CD4-positive, alpha-beta memory T cell (primary cell): ENCODE measurements around the gene IL10RB. TPM values are rescaled to one million over a fixed set of nuclear protein-coding genes. Genes with fewer than 3 reads are reported as not detected.

Experiments used
- CTCF ChIA-PET: fragments of 350-600 bp; sonication (Branson Sonifier 250); formaldehyde crosslinking; loops from one replicate; lab custom pipeline; 2021; ENCODE audit warnings: inconsistent platforms; ENCODE audit not compliant: partially characterized antibody; lab: Charles Lee
- POLR2A ChIA-PET: fragments of 350-600 bp; sonication (Branson Sonifier 250); formaldehyde crosslinking; loops from one replicate; lab custom pipeline; 2021; ENCODE audit not compliant: partially characterized antibody; lab: Charles Lee
- DNase-seq, 5 donors: peaks; one replicate each; pipeline versions ENCODE4 v3.0.0 to v3.0.0-alpha.2; 2020 to 2022; ENCODE audit warnings: mixed read lengths in 1 of 5
- H3K27ac ChIP-seq: one replicate; pipeline ENCODE4 v1.7.0; 2013; ENCODE audit warnings: low read depth, low read length
- H3K27me3 ChIP-seq: 2 replicates; pipeline ENCODE4 v1.7.0; 2013; ENCODE audit warnings: mild to moderate bottlenecking, low read length, moderate library complexity; ENCODE audit not compliant: insufficient read depth
- H3K36me3 ChIP-seq: 2 replicates; pipeline ENCODE4 v1.7.0; 2013; ENCODE audit warnings: mild to moderate bottlenecking, low read length, moderate library complexity; ENCODE audit not compliant: insufficient read depth
- H3K4me1 ChIP-seq: 2 replicates; pipeline ENCODE4 v1.7.0; 2013; ENCODE audit warnings: mild to moderate bottlenecking, low read length, moderate library complexity; ENCODE audit not compliant: insufficient read depth
- H3K4me3 ChIP-seq, 2 donors: one replicate each; pipeline ENCODE4 v1.7.0; 2013; ENCODE audit warnings: low read length in 2 of 2, mild to moderate bottlenecking in 1 of 2
- H3K9me3 ChIP-seq, 2 donors: one replicate each; pipeline ENCODE4 v1.7.0; 2013; ENCODE audit warnings: low read length in 2 of 2, control low read depth in 1 of 2; ENCODE audit not compliant: control insufficient read depth in 1 of 2
- H3K27ac Mint-ChIP-seq, 7 donors: one replicate each; pipeline ENCODE4 v1.8.0; 2020 to 2021; ENCODE audit warnings: mixed read lengths in 7 of 7, mild to moderate bottlenecking in 6 of 7, inconsistent platforms in 3 of 7, moderate library complexity in 3 of 7
- H3K27me3 Mint-ChIP-seq, 2 donors: one replicate each; pipeline ENCODE4 v1.8.0; 2020 to 2021; ENCODE audit warnings: mixed read lengths in 2 of 2
- H3K36me3 Mint-ChIP-seq, 2 donors: one replicate each; pipeline ENCODE4 v1.8.0; 2020 to 2021; ENCODE audit warnings: mixed read lengths in 2 of 2, inconsistent platforms in 1 of 2, mild to moderate bottlenecking in 1 of 2
- H3K4me1 Mint-ChIP-seq, 4 donors: one replicate each; pipeline ENCODE4 v1.8.0; 2020 to 2021; ENCODE audit warnings: mixed read lengths in 4 of 4, mild to moderate bottlenecking in 1 of 4
- H3K4me3 Mint-ChIP-seq, 8 donors: one replicate each; pipeline ENCODE4 v1.8.0; 2020 to 2021; ENCODE audit warnings: mixed read lengths in 8 of 8, mild to moderate bottlenecking in 7 of 8, moderate library complexity in 6 of 8, inconsistent platforms in 3 of 8
- H3K9me3 Mint-ChIP-seq, 8 donors: one replicate each; pipeline ENCODE4 v1.8.0; 2020 to 2021; ENCODE audit warnings: mixed read lengths in 8 of 8, mild to moderate bottlenecking in 5 of 8, inconsistent platforms in 3 of 8, moderate library complexity in 1 of 8
- intact Hi-C: fragments of 100-400 bp; cut with micrococcal nuclease; formaldehyde crosslinking; loops from one replicate; pipeline ENCODE4 v1.15.1; 2023
- polyA plus RNA-seq, 2 donors: library from polyadenylated mRNA; unstranded; fragments of 300-500 nt; fragmentation: Illumina TruSeq; gene quantifications; one replicate each; pipeline ENCODE4 v1.2.3, GENCODE V29; 2021
- total RNA-seq, 2 experiments: library from RNA; stranded (reverse); gene quantifications; one replicate each; pipeline ENCODE4 v1.2.3, GENCODE V29; 2021

Gene IL10RB
- total and polyA plus RNA-seq, 4 experiments from 2014 or later: 30.6 to 61.8 (median 44.8) TPM

DNA sequence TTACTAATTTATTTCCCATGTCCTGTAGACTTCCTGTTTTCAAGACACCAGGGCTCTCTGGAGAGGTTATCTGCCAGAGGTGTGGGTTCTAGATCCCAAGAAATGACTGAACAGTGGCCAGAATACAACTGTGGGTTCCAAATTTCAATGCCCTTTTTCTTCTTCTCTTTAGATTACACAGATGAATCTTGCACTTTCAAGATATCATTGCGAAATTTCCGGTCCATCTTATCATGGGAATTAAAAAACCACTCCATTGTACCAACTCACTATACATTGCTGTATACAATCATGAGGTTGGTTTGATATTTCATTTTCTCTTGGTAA, 21.4 kb upstream of the IL10RB start:
- ChIA-PET POLR2A (interaction anchor here (1.0 to 2.0 kb wide), 4 partner anchors 10 to 34 kb away, joined by 3 to 7 read pairs (median 4); no protein-coding TSS in a partner anchor), CTCF (interaction anchor here (0.9 to 3.7 kb wide), 7 partner anchors 12 to 201 kb away, joined by 3 to 15 read pairs (median 4); partner anchors contain the start of gene IFNAR2)
- H3K4me1 Mint-ChIP-seq: peaks cover 64 to 91% (median 77%) of the 10 kb centered on the region in 4 donors
- intact Hi-C loops: loop anchor here (2.0 kb wide), 2 partner anchors 14 to 16 kb away; no protein-coding TSS in a partner anchor
- Histone ChIP-seq H3K4me1 (peaks cover 94% of the 10 kb centered on the region), H3K27me3 (no peaks in the 10 kb centered on the region), H3K27ac (peak overlapping the region; percentile 16), H3K9me3 (no peaks in the 10 kb centered on the region), H3K36me3 (peaks cover 36% of the 10 kb centered on the region), H3K4me3 (peak overlapping the region in 1 of 2 donors; percentile 10)
- H3K27ac Mint-ChIP-seq: peak overlapping the region; percentile 87 to 96 (median 94)
- peaks cover 62 to 74% of the 10 kb centered on the region in 2 donors for H3K36me3 Mint-ChIP-seq
- H3K27me3 Mint-ChIP-seq: no peaks in the 10 kb centered on the region
- no peak for DNase-seq
- H3K9me3 Mint-ChIP-seq: no peaks in the 10 kb centered on the region
- H3K4me3 Mint-ChIP-seq: peak overlapping the region in 7 of 8 donors; percentile 51 to 89 (median 78)

- H3K27me3 ChIP-seq: no peaks in the 10 kb centered on the region
- no peak for DNase-seq
- POLR2A ChIA-PET: interaction anchor here (0.6 to 2.0 kb wide), 8 partner anchors 11 to 35 kb away, joined by 3 to 7 read pairs (median 4); no protein-coding TSS in a partner anchor
- no peak overlapping the region for H3K4me3 ChIP-seq
- Mint-ChIP-seq H3K4me3 (peak overlapping the region in 6 of 8 donors; percentile 44 to 89 (median 81)), H3K4me1 (peaks cover 60 to 86% (median 74%) of the 10 kb centered on the region in 4 donors), H3K36me3 (peaks cover 68 to 80% of the 10 kb centered on the region in 2 donors), H3K27ac (peak overlapping the region; percentile 87 to 96 (median 94)), H3K9me3 (no peaks in the 10 kb centered on the region), H3K27me3 (no peaks in the 10 kb centered on the region)
- peaks cover 90% of the 10 kb centered on the region for H3K4me1 ChIP-seq
- H3K9me3 ChIP-seq: no peaks in the 10 kb centered on the region
- CTCF ChIA-PET: interaction anchor here (0.9 to 3.7 kb wide), 6 partner anchors 12 to 200 kb away, joined by 3 to 15 read pairs (median 4); no protein-coding TSS in a partner anchor
- intact Hi-C loops: loop anchor here (2.0 kb wide), 2 partner anchors 15 kb away; no protein-coding TSS in a partner anchor
- peaks cover 36% of the 10 kb centered on the region for H3K36me3 ChIP-seq
- H3K27ac ChIP-seq: peak overlapping the region; percentile 16
Observed at GRCh38 chr21:33245289-33245918, 20.8 kb upstream of the IL10RB start.

DNA sequence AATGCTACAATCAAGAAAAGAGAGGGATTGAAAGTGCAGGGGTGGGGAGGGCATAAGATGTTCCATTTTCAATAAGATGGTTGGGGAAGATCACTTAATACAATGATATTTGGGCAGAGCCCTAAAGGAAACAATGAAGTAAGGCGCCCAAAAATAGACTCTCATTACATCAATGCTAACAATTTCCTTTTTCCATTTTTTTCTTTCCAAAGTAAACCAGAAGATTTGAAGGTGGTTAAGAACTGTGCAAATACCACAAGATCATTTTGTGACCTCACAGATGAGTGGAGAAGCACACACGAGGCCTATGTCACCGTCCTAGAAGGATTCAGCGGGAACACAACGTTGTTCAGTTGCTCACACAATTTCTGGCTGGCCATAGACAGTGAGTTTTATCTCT, 19.7 kb upstream of the IL10RB start:
- ChIA-PET CTCF (interaction anchor here (0.7 to 2.1 kb wide), 3 partner anchors 9 to 13 kb away, joined by 4 to 5 read pairs (median 4); no protein-coding TSS in a partner anchor), POLR2A (interaction anchor here (0.9 to 1.5 kb wide), 5 partner anchors 13 to 115 kb away, joined by 3 to 7 read pairs (median 5); partner anchors contain the start of genes IFNAR1 and IL10RB)
- Mint-ChIP-seq H3K27me3 (no peaks in the 10 kb centered on the region), H3K36me3 (peaks cover 79 to 91% of the 10 kb centered on the region in 2 donors), H3K9me3 (peaks cover 0 to 1% (median 0%) of the 10 kb centered on the region in 8 donors), H3K27ac (peak overlapping the region; percentile 70 to 94 (median 86)), H3K4me3 (peak overlapping the region in 6 of 8 donors; percentile 8 to 60 (median 32)), H3K4me1 (peaks cover 54 to 82% (median 74%) of the 10 kb centered on the region in 4 donors)
- H3K4me3 ChIP-seq: no peak overlapping the region
- intact Hi-C loops: no loop called here
- no peak overlapping the region for H3K27ac ChIP-seq
- peaks cover 79% of the 10 kb centered on the region for H3K4me1 ChIP-seq
- H3K27me3 ChIP-seq: no peaks in the 10 kb centered on the region
- H3K36me3 ChIP-seq: peaks cover 46% of the 10 kb centered on the region
- no peaks in the 10 kb centered on the region for H3K9me3 ChIP-seq
- DNase-seq: no peak

DNA sequence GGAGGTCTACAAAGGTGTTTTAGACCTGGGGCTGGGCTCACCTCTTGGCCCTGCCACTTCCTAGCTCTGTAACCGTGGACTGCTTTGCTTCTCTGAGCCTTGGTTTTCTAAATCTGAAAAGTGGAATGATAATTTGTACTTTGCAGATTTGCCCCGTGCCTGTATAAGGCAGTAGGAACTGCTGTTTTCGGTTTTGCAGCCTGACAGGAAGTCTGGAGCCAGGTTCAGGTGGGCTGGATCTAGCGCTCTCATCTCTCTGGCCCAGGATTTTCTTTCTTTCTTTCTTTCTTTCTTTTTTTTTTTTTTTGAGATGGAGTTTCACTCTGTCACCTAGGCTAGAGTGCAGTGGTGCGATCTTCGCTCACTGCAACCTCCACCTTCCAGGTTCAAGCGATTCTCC, 19.2 kb upstream of the IL10RB start:
- CTCF ChIA-PET: interaction anchor here (0.8 to 2.1 kb wide), 2 partner anchors 9 to 14 kb away, joined by 4 to 5 read pairs; no protein-coding TSS in a partner anchor
- Histone ChIP-seq H3K36me3 (peaks cover 50% of the 10 kb centered on the region), H3K4me3 (no peak overlapping the region), H3K4me1 (peaks cover 74% of the 10 kb centered on the region), H3K27ac (no peak overlapping the region), H3K9me3 (no peaks in the 10 kb centered on the region), H3K27me3 (no peaks in the 10 kb centered on the region)
- POLR2A ChIA-PET: interaction anchor here (0.8 to 1.5 kb wide), 7 partner anchors 8 to 115 kb away, joined by 3 to 7 read pairs (median 4); partner anchors contain the start of genes IFNAR1 and IL10RB
- Mint-ChIP-seq H3K9me3 (peaks cover 0 to 1% (median 0%) of the 10 kb centered on the region in 8 donors), H3K36me3 (peaks cover 79 to 92% of the 10 kb centered on the region in 2 donors), H3K4me1 (peaks cover 50 to 78% (median 70%) of the 10 kb centered on the region in 4 donors), H3K27ac (peak overlapping the region in 6 of 7 donors; percentile 70 to 94 (median 88)), H3K27me3 (no peaks in the 10 kb centered on the region), H3K4me3 (peak overlapping the region in 6 of 8 donors; percentile 15 to 60 (median 48))
- DNase-seq: no peak
- intact Hi-C loops: no loop called here

DNA sequence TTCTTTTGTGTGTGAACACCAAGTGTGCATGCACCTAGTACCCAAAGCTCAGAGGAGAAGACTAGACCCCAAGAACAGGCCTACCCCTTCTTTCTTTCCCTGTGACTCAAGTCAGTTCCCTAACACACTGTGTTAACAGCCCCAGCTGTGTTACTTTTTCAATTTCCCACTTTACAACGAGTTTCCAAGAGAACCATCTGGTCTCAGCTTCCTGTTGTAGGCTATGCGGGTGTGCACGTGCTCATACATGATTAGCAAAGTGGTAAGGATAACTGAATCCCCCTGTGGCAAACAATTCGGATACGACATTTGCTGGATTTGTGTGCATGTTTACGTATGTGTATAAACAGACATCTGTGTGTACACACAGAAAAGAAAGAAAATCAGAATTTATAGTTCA, 18.6 kb upstream of the IL10RB start:
- Mint-ChIP-seq H3K36me3 (peaks cover 82 to 95% of the 10 kb centered on the region in 2 donors), H3K9me3 (peaks cover 0 to 1% (median 0%) of the 10 kb centered on the region in 8 donors), H3K4me3 (peak overlapping the region in 3 of 8 donors; percentile 5 to 63 (median 44)), H3K27me3 (no peaks in the 10 kb centered on the region), H3K4me1 (peaks cover 47 to 78% (median 68%) of the 10 kb centered on the region in 4 donors), H3K27ac (peak overlapping the region; percentile 84 to 94 (median 88))
- ChIA-PET POLR2A (interaction anchor here (0.8 to 1.5 kb wide), 6 partner anchors 8 to 114 kb away, joined by 3 to 7 read pairs (median 4); partner anchors contain the start of genes IFNAR1 and IL10RB), CTCF (interaction anchor here (2.1 kb wide), 1 partner anchor 14 kb away, joined by 4 read pairs; no protein-coding TSS in a partner anchor)
- Histone ChIP-seq H3K27ac (peak overlapping the region; percentile 7), H3K27me3 (no peaks in the 10 kb centered on the region), H3K9me3 (no peaks in the 10 kb centered on the region), H3K36me3 (peaks cover 57% of the 10 kb centered on the region), H3K4me1 (peaks cover 70% of the 10 kb centered on the region), H3K4me3 (no peak overlapping the region)
- no peak for DNase-seq
- intact Hi-C loops: no loop called here

DNA sequence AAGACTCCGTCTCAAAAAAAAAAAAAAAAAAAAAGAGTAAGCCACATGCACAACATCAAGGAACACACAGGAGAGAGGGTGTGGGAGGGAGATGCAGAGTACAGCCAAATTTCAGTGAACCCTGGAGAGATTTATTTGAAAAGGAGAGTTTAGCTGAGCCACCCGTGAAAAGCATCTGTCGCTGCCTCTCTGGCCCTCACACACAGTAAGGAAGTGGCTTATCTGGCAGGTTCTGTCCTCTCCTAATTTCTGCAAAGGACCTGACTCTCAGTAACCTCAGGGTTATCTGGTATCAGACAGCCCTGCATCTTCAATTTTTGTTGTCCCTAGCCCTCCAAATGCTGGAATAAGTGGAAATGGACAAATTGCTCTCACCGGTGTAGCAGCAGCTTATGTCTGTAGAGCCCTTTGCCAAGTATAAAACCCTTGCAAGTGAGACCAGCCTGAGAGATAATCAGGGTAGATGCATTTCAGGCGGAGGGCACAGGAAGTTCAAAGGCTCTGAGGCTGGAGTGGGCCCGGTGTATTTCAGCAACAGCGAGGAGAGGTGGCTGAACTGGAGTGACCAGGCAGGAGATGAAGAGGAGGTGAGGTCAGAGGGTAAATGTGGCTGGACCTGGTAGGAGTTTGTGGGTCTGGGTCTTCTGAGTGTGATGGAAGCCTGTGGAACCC, 16.7 kb upstream of the IL10RB start:
- Mint-ChIP-seq H3K9me3 (peaks cover 0 to 1% (median 0%) of the 10 kb centered on the region in 8 donors), H3K4me3 (peak overlapping the region in 5 of 8 donors; percentile 8 to 28 (median 20)), H3K36me3 (peaks cover 82 to 99% of the 10 kb centered on the region in 2 donors), H3K27ac (peak overlapping the region; percentile 62 to 94 (median 89)), H3K27me3 (no peaks in the 10 kb centered on the region), H3K4me1 (peaks cover 38 to 72% (median 63%) of the 10 kb centered on the region in 4 donors)
- Histone ChIP-seq H3K27me3 (no peaks in the 10 kb centered on the region), H3K36me3 (peaks cover 74% of the 10 kb centered on the region), H3K27ac (no peak overlapping the region), H3K4me1 (peaks cover 52% of the 10 kb centered on the region), H3K4me3 (no peak overlapping the region), H3K9me3 (no peaks in the 10 kb centered on the region)
- intact Hi-C loops: no loop called here
- ChIA-PET CTCF (interaction anchor here (1.3 to 1.7 kb wide), 2 partner anchors 50 to 52 kb away, joined by 3 to 5 read pairs; no protein-coding TSS in a partner anchor), POLR2A (interaction anchor here (0.9 to 4.4 kb wide), 2 partner anchors 17 to 45 kb away, joined by 3 to 18 read pairs; partner anchors contain the start of gene IL10RB)
- no peak for DNase-seq
